Measurements from ENCODE around the gene CELF1.
"Not testable (repeated sequence)": the region's sequence is repeated elsewhere in the genome, so short reads cannot be mapped to it uniquely, and the experiment has no call there.

The CELF1 gene

GRCh38 chr11:47572715-47573255, 19.9 kb upstream of the CELF1 start:
- no peak for DNase-seq

DNA sequence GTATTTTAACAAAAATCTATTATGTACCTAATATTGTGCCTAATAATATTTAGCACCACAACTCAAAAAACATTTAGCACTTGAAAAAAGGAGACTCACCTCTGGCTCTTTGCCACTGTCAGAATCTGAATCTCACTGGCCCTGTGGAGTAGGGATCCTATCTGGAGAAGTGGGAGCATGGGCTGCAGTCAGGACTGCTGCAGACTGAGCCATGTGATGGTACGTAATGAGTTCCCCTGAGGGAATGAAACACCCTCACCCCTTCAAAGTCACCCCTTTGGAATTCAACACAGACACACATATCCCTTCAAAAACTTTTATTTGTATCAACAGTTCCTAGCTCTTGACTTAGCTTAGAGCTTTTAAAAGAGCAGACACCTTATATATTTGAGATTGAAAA, 19.0 kb upstream of the CELF1 start:
- no peak for DNase-seq

- DNase-seq: no peak
Measured at GRCh38 chr11:47571357-47571729, 18.4 kb upstream of the CELF1 start.

DNA sequence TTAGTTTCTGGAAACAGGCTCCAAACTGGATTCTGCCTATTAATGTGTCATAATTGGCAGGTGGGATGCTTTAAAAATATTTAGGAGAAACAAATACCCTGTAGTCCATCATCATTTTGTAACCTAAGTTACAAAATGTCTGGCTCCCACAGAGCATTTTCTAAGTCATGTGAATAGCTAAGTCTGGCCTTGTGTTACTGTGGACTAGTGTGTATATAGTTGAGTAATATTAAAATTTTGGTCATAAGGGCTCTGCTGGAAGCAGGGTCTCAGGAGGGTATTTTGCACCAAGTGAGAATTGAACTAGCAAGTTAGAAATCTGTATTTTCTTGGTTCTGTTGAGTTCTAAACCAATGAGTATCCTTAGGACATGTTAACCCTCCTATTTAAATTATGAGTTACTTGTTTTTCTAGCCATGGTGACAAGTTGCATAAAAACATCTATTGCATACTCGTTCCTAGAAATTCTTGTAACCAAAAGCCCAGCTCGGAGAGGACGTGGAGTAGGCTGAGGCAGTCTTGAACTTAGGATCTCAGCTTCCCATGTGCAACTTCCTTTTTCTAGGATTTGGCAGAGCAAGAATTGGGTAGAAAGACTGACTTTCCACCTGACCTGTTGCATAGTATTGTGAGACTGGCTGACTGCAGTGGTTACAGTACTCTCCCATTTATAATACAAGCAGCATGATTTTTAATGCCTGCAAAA, 17.9 kb upstream of the CELF1 start:
- DNase-seq: no peak

GRCh38 chr11:47569646-47570045, 16.7 kb upstream of the CELF1 start:
- DNase-seq: no peak

GRCh38 chr11:47566149-47566698, 13.3 kb upstream of the CELF1 start:
- no peak for DNase-seq

DNA sequence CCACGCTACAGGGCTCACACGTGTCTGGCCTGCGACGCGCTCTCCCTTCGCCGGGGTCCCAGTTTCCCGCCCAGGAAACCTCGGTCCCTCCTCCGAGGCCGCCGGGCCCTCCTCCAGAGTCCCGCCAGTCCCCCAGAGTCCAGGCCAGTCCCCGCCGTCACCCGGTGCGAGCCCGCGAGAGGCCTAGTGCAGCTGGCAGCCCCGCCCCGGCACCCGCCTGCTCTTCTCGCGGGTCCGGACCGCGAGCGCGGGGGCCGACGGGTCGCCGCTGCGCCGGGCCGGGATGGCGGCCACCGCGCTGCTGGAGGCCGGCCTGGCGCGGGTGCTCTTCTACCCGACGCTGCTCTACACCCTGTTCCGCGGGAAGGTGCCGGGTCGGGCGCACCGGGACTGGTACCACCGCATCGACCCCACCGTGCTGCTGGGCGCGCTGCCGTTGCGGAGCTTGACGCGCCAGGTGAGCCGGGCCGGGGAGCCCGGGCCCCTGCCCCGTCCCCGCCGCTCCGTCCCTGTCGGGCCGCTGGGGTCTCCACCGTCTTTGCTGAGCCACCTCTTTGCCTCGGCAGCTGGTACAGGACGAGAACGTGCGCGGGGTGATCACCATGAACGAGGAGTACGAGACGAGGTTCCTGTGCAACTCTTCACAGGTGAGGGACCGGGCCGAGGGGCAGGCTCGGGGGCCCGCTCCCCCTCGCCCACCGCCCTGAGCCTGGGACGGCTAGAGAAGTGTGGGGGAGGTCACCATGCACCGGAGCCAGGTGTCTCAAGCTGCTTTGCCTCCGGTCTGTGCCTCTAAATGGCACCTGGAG, 12.6 kb upstream of the CELF1 start, which contains the start of gene PTPMT1:
Gene PTPMT1 (plus strand): TSS at position 260 of the 809 bp plus-strand sequence. CDS start 24 bp downstream, at position 284.
- DNase-seq: peak; percentile 64

- DNase-seq: no peak
Measured at GRCh38 chr11:47564933-47565339, 12.0 kb upstream of the CELF1 start.

DNA sequence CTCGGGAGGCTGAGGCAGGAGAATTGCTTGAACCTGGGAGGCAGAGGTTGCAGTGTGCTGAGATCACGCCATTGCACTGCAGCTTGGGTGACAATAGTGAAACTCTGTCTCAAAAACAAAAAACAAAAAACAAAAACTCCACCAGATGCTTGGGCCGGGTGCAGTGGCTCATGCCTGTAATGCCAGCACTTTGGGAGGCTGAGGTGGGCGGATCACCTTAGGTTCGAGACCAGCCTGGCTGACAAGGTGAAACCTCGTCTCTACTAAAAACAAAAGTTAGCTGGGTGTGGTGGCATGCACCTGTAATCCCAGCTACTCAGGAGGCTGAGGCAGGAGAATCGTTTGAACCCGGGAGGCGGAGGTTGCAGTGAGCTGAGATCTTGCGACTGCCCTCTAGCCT, 11.4 kb upstream of the CELF1 start:
- DNase-seq: not testable (repeated sequence)

DNA sequence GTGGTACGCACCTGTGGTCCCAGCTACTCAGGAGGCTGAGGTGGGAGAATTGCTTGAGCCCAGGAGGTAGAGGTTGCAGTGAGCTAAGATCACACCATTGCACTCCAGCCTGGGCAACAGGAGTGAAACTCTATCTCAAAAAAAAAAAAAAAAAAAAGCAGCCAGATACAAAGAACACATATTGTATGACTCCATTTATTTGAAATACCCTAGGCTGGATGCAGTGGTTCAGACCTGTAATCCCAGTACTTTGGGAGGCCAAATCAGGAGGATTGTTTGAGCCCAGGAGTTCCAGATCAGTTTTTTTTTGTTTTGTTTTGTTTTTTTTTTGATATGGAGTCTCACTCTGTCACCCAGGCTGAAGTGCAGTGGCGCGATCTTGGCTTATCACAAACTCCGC, 9.5 kb upstream of the CELF1 start:
- not testable (repeated sequence) for DNase-seq

DNA sequence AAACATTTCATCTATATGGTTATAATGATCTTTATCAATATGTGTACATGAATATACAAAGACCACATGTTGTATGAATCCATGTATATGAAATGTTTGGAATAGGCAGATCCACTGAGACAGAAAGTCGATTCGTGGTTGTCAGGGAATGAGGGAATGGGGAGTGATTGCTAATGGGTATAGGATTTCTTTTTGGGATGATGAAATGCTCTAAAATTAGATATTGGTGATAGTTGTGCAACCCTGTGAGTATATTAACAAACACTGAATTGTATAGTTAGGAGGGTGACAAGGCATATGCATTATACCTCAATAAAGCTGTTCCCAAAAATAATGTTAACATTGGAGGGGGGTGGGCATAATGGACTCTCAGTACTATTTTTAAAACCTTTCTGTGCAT, 7.5 kb upstream of the CELF1 start:
- no peak for DNase-seq

DNA sequence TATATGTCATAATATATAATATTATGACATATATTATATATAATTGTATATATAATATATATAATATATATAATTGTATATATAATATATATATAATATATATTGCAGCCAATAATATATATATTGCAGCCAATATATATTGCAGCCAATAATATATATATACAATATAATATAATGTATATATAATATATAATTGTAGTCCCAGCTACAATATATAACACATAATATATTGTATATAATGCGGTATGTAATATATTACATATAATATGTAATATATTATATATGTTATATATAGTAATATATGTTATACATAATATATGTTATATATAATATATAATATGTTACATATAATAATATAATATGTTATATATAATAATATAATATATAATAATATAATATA, 5.8 kb upstream of the CELF1 start:
- DNase-seq: no peak

GRCh38 chr11:47557004-47557403, 4.1 kb upstream of the CELF1 start:
- not testable (repeated sequence) for DNase-seq

DNA sequence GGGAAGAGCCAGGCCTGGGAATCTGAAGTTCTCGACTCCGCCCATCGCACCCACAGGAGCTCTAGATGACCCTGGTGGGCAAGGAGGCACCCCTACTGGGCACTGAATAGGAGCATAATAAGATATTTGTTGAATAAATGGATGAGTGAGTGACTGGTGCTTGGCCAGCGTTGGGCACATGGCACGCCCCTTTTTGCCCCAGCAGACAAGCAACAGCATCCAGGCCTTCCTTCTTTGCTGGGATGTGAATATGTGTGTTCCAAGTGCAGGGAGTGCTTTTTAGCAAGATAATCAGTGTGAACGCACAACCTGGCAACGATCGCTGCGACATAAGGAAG, 443 bp upstream of the CELF1 start:
- no peak for DNase-seq

- peak; percentile 35 for DNase-seq
Measured at GRCh38 chr11:47552056-47552565, 821 bp downstream of the CELF1 start.

GRCh38 chr11:47551086-47551485, 1.8 kb downstream of the CELF1 start:
- no peak for DNase-seq

DNA sequence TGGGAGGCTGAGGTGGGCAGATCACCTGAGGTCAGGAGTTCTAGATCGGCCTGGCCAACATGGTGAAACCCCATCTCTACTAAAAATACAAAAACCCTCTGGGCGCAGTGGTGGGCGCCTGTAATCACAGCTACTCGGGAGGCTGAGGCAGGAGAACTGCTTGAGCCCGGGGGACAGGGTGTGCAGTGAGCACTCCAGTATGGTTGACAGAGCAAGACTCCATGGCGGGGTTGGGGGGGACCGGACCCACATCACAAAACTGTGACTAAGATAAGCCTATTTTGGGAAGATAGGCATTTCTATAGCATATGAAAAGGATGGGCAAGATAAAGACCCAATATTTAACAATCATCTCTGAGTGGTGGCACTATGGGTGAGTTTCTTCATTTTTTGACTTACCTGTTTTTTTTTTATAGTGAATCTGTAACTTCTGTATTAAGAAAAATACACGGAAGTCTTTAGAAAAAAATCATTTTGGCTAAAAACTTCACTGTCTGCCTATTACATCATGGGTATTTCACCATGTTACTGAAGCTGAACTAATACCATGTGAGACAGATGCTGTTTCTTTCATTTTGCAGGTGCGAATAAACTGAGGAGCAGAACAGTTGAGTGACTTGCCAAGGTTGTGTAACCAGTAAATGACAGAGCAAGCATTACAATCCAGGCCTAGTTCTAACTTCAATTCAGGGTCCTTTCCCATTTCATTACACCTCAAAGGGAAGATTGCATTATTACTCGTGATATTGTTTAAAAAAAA, 2.5 kb downstream of the CELF1 start:
- no peak for DNase-seq

- not testable (repeated sequence) for DNase-seq
Measured at GRCh38 chr11:47546274-47546673, 6.7 kb downstream of the CELF1 start.

DNA sequence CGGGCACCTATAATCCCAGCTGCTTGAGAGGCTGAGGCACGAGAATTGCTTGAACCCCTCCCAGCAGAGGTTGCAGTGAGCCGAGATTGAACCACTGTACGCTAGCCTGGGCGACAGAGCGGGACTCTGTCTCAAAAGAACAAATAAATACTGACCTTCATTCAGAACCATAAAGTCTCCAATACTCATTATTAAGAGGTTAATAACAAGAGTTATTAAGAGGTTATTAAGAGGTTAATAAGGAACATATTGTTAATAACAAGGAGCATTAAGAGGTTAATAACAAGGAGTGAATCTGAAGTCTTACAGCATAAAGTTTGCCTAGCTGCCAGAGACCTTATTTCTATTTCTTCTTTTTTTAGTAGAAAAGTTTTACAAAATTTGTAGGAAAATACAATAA, 7.6 kb downstream of the CELF1 start:
- no peak for DNase-seq

DNA sequence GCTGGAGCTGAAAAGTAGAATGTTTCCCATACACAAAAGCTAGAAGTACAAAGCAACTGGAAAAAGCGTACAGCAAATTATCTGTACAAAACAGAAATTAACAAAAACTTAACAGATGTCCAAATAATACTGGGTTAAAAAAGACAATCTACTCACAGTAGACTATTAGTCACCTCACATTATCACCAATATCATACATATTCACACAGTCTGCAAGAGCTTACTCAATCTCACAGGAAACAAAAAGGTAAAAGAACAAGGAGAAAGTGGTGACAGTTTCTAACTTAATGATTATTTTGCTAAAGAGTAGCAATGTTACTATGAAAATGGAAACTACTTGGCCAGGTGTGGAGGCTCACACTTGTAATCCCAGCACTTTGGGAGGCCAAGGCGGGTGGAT, 11.9 kb downstream of the CELF1 start:
- DNase-seq: no peak

GRCh38 chr11:47539681-47540039, 13.3 kb downstream of the CELF1 start:
- DNase-seq: no peak

- DNase-seq: no peak
Measured at GRCh38 chr11:47538741-47539565, 14.0 kb downstream of the CELF1 start.
